Upper lobe of left lung (tissue), 4 donors: ENCODE measurements around the gene PDE11A.
"Not testable (repeated sequence)": the region's sequence is repeated elsewhere in the genome, so short reads cannot be mapped to it uniquely, and the experiment has no call there.

Experiments
- EP300 ChIP-seq, 4 donors: sonication (generic); formaldehyde crosslinking; IDR thresholded peaks; one replicate each; pipeline ENCODE4 v1.5.1; 2017; ENCODE audit warnings: antibody characterized with exemption in 4 of 4, control low read depth in 2 of 4
- POLR2A ChIP-seq, 4 donors: fragments of 450-650 bp; IDR thresholded peaks; one replicate each; pipeline ENCODE4 v1.5.1; 2016 to 2017; ENCODE audit warnings: antibody characterized with exemption in 4 of 4, mild to moderate bottlenecking in 2 of 4
- POLR2AphosphoS5 ChIP-seq, 2 donors: sonication (generic); formaldehyde crosslinking; IDR thresholded peaks; one replicate each; pipeline ENCODE4 v1.5.1; 2017; ENCODE audit warnings: antibody characterized with exemption in 2 of 2
- TF ChIP-seq, protein P1 (sequence below), 6 experiments: fragments of 450-650 bp in 4 of 6; fragments of 200-600 bp in 2 of 6; sonication (generic) in 2 of 6; IDR thresholded peaks; one replicate each; pipeline ENCODE4 v1.5.1; 2016 to 2019; ENCODE audit warnings: antibody characterized with exemption in 6 of 6

DNA sequence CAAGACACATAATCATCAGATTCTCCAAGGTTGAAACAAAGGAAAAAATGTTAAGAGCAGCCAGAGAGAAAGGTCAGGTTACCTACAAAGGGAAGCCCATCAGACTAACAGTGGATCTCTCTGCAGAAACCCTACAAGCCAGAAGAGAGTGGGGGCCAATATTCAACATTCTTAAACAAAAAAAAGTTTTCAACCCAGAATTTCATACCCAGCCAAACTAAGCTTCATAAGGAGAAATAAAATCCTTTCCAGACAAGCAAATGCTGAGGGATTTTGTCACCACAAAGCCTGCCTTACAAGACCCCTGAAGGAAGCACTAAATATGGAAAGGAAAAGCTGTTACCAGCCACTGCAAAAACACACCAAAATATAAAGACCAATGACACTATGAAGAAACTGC is 39.0 kb downstream of the PDE11A start:
- TF ChIP-seq, protein P1, sequence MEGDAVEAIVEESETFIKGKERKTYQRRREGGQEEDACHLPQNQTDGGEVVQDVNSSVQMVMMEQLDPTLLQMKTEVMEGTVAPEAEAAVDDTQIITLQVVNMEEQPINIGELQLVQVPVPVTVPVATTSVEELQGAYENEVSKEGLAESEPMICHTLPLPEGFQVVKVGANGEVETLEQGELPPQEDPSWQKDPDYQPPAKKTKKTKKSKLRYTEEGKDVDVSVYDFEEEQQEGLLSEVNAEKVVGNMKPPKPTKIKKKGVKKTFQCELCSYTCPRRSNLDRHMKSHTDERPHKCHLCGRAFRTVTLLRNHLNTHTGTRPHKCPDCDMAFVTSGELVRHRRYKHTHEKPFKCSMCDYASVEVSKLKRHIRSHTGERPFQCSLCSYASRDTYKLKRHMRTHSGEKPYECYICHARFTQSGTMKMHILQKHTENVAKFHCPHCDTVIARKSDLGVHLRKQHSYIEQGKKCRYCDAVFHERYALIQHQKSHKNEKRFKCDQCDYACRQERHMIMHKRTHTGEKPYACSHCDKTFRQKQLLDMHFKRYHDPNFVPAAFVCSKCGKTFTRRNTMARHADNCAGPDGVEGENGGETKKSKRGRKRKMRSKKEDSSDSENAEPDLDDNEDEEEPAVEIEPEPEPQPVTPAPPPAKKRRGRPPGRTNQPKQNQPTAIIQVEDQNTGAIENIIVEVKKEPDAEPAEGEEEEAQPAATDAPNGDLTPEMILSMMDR (IDR thresholded peaks at IDR 0.05), result not testable (repeated sequence)
- TF ChIP-seq POLR2A, POLR2AphosphoS5, EP300 (IDR thresholded peaks at IDR 0.05): not testable (repeated sequence)
